HG02852 (cell line): ENCODE measurements around the gene OTOP3.
"Not testable (repeated sequence)": the region's sequence is repeated elsewhere in the genome, so short reads cannot be mapped to it uniquely, and the experiment has no call there.

Experiments
- ATAC-seq: cut with Tn5 transposase; IDR thresholded peaks from one replicate; pipeline ENCODE4 v1.9.1; 2021; ENCODE audit warnings: mild to moderate bottlenecking, moderate library complexity; ENCODE audit not compliant: unreplicated experiment

The OTOP3 gene

DNA sequence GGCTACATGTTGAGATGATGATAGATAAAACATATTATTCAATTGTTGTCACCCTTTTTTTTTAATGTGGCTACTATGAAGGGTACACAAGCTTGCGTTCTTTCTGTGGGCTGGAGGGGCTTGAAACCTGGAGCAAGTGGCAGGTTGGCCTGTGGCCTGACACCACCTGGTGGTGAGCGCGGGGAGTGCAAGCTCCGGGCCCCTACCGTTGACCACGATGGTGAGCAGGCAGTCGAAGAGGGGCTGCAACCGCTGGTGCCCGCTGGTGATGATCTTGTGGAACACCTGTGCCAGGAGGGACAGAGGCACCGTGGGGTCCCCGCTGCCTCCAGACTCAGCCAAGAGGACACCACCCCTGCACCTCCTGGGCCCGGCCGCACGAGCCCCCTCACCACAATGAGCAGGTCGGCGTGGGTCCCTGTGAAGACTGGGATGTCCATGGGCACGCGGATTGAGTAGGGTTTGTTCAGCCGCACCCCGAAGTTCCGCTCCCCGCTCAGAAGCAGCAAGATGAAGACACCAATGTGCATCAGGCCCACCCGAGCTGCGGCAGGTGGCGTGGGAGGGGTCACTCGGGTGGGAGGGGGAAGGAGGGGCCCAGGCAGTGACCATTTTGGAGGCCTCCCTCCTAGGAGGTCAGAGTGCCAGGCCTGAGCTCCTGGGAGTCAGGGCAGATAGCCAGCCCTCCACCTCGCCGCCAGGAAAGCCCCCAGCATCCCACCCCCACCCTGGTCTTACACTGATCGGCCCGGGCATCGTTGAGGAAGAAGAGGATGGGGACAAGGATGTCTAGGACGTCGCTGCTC is 22.4 kb downstream of the OTOP3 start:
- ATAC-seq = no peak

DNA sequence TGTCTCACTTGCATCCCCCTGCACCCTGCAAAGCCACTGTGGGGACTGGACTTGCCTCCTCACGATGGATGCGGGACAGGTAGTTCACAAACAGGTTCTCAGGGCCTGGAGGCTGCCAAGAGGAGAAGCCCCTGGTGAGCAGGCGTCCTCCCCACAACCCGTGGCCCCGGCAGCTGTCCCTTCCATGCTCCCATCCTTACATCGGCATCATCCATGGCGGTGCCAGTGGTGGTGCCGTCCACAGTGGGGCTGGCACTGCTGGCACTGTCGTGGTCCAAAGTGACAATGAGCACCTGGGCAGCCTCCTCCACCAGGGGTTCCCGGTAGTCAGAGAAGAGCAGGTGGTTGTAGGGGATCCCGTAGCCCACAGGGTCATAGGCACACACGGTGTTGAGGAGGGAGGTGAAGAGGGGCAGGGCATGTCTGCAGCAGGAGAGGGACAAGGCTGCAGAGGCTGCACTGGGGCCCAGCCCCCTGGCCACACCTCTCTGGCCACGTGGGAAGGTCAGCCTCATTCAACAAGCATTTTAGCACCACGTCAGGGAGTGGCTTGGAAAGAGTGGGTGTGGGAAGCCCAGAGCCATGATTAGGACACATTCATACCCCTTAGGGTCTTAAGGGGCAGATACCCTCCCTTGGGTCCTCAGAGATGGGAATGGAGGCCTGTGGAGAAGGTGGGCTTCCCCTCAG is 24.3 kb downstream of the OTOP3 start:
- ATAC-seq = no peak

DNA sequence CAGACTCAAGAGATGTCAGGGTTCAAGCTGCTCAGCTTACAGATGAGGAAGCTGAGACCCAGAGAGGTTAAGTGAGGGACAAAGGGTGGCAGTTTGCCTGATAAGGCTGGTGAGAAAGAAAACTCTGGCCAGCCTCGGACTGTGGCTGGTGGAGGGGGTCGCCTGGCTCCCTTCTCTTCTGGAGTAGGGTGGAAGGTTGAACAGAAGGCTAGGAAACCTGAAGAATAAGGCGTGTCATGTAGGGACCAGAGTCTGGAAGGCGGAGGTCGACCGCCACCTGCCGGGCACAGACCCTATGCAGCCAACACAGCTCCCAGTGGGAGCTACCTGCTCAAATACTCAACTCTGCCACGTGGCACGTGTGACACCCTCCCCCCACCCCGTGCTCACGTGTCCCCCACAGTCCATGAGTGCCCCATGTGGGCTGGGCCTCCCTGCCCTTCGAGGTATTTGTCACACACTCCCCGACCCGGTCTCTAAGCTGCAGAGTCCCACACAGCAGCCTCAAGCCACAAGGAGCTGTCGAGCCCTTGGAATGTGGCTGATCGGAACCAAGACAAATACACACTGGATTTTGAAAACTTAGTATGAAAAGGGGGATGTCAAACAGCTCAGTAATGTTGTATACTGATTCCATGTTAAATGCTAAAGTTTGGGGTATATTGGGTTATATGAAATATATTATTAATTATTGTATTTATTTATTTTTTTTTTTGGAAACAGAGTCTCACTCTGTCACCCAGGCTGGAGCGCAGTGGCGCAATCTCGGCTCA is 25.1 kb downstream of the OTOP3 start:
- no peak for ATAC-seq

DNA sequence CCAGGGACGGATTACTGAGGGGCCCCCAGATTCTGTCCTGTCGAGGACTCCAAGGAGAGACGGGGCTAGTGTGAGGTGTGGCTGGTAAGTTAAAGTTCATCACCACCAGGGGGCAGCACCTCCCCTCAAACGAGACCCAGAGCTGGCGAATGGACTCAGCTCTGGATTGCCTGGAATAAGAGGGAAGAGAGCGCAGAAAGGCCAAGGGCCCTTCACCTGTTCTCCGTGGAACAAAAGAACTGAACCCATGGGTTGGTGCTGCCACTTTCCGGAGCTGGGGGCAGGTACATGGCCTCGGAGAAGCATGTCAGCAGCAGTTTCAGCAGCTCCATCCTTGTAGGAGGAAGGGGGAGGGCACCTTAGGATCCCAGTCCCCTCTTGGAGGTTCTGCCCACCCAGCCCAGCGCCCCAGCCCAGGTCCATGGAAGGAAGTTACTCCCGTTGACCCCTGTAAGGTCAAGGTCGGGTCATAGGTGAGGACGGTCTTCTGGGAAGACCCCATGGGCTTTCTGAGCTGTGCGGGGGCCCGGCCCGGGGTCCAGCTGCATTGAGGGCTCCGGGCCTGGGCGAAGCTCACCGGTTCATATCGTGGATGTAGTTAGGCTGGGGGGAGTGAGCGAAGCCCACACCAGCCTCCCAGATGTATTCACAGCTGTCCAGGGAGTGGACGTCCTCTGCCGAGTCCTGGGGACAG is 26.1 kb downstream of the OTOP3 start:
- ATAC-seq = no peak

DNA sequence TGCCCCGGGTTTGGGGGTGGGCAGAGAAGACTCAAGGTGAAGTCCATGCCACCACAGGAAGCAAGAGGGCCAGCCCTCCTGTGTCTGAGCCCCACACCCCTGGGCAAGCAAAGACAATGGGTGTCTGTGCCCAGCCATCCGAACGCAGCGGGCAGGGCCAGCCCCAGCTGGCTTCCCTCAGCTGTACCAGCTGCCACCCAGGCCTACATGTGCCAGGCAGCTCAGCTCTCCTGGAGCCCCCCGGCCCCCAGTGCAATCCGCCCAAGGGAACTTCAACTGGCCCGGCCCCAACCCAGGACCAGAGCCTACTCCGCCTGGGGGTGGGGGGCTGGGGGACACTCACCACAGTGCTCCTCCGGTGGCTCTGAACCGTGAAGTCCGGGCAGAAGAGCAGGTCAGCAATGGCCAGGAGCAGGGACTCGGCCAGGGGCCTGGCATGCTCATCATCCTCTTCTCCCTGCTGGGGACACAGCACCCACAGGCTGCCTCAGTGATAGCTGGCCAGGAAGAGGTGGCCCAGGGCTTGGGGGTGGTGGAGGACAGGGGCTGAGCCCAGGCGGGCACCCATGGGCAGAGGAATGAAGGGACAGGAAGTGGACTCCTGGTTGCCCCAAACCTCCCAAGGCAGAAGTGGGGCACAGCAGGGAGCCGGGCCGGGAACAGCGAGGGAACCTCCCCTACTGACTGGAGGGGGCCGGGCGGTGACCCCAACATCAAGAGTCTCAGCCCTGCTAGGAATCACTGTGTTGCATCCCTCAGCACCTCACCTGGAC is 27.1 kb downstream of the OTOP3 start:
- ATAC-seq = no peak

DNA sequence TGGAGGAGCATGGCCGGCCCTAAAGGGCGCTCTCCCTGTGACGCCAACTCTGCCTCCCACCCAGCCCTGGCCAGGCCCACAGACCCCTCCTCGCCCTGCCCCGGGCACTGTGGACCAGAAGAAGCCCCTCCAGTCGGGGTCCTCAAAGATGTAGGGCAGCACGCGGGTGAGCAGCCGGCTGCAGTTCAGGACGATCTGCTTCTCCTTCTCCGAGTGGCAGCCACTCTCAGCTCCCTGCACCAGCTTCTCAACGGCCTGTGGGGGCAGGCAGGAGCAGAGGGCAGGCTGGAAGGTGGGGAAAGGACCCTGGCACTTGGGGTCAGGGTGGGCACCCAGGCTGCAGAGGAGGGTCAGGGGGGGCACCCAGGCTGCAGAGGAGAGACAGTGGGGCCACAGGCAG is 28.0 kb downstream of the OTOP3 start:
- no peak for ATAC-seq

DNA sequence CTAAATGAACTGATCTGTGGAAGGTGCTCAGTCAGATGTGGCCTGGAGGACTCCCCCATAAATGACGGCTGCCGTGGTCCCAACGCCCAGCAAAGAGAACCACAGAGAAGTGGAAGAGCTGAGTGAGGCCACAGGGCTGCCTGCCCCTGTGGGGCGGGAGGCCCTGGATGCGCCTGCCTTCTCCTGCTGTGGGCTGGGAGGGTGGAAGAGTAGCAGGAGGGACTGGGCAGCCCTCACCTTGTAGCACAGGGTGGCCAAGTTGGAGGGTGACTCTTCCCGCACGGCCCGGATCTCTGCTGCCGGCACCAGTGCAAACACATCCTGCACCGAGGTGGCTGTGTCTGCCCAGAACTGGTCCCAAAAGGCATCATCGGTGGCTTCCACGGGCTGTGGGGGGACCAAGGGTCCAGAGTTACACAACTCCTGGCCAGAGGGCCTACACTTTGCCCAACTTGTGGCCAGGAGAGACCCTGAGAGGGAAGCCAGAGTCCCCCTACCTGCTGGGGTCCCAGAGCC is 28.6 kb downstream of the OTOP3 start:
- no peak for ATAC-seq

DNA sequence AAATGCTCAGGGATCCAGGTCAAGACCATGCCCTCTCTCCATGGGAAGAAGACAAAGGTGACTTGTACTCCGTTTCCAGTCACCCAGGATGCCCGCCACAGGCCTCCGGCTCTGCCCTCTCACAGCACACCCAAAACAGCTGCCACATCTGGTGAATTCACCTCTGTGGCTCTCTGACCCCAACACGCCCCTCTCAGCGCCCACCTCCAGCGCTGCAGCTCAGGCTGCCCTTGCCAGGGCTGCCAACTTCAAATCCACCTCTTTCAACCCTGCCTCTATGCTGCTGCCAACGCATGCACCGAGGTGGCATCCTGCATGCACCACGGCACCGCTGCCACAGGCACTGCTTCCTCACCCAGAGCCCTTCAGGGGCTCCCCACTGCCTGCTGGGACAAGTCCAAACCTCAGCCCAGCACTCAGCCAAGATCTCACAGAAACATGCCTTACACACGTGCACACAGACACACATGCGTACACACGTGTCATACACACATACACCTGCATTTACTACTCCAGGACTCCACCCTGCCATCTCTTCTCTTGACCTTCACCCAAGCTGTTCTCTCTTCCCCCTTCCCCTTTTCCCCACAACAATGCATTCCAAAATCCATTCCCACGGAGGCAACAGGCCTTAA is 29.4 kb downstream of the OTOP3 start:
- no peak for ATAC-seq

DNA sequence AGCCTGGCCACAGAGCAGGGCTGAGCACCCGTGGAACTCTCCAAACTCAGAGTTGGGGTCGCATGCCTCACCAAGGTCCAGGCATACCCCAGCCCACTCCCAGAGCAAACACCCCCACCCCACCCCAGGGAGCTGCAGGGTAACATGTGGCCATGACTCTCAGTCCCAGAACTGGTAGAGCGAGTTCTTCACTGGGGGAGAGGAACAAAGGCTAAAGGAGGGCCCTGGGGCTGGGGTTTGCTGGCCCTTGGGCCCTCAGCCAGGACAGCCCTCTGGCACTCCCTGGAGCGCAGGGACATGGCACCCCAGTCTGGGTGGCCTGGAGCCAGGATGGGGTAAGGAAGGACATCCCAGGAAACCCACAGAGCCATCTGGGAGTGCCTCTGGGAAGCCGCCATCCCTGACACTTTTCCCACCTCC is 32.7 kb downstream of the OTOP3 start:
- no peak for ATAC-seq

DNA sequence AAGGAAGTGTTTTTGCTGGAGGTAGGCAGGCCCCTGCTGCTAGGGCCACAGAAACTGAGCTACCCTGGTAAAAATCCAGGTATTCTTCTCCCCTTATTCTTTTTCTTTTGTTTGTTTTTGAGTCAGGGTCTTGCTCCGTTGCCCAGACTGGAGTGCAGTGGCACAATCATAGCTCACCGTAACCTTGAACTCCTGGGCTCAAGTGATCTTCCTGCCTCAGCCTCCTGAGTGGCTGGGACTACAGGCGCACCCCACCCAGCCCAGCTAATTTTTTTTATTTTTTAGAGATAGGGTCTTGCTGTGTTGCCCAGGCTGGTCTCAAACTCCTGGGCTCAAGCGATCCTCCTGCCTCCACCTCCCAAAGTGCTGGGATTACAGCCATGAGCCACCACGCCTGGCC is 33.8 kb downstream of the OTOP3 start:
- ATAC-seq = not testable (repeated sequence)

DNA sequence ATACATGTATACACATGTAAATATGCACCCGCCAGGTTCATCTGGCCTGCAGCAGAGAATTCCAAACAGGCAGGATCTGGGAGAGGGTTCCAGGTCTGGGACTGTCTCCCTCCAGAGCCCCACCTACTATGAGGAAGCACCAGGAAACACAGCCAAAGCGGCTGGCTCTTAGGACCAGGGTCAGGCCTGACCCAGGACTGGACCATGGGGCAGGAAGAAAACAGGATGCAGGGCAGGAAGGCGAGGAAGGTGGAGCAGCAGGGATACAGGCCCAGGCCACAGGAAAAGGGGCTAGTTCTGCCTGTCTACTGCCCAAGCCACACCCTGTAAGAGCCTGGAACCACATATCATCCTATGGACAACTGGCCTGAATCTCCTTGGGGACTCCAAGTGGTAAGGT is 34.7 kb downstream of the OTOP3 start:
- no peak for ATAC-seq

DNA sequence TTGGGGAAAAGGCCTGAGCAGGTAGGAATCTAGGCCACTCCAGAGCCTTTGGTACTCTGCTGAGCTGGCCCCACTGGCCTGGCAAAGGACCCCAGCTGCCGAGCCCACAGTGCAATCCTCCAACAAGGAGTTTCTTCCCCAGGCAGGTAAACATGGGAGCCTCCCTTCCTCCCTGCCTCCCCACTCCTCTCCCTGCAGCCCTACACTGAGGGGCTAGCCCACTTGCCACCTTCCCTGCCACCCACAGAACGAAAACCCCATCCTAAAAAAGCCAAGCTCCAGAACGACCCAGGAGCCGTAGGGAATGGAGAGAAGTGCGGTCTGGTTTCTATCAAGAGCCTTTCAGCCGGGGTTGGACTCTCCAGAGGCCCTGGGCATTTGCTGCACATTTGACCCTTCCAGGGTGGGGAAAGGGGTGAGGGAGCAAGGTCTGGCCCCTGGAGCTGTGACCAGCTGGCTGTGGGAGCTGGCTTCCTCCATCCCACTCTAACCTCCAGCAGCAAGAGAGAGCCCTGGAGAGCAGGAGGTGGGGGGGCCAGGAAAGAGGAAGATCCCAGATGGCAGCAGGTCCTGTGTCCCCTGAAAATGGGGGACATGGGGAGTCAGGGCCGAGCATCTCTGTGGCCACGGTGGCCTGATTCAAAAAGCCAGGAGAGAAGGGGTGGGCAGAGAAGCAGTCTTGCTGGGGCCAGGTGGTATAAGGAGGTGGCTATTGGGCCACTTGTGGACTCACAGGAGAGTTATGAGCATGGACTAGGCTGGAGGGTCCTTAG is 35.6 kb downstream of the OTOP3 start:
- no peak for ATAC-seq

DNA sequence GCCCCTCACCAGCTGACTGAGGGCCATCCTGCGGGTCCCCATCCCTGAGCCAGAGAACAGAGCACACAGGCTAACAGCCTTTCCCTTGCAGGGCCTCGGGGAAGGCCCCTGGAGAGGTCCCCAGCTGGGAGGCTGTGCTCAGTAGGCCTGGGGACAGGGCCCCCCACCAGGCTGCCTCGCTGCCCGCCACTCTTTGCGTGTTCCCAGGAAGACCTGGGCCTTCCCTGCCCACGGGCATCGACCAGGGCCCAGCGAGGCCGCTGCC is 36.1 kb downstream of the OTOP3 start:
- no peak for ATAC-seq

DNA sequence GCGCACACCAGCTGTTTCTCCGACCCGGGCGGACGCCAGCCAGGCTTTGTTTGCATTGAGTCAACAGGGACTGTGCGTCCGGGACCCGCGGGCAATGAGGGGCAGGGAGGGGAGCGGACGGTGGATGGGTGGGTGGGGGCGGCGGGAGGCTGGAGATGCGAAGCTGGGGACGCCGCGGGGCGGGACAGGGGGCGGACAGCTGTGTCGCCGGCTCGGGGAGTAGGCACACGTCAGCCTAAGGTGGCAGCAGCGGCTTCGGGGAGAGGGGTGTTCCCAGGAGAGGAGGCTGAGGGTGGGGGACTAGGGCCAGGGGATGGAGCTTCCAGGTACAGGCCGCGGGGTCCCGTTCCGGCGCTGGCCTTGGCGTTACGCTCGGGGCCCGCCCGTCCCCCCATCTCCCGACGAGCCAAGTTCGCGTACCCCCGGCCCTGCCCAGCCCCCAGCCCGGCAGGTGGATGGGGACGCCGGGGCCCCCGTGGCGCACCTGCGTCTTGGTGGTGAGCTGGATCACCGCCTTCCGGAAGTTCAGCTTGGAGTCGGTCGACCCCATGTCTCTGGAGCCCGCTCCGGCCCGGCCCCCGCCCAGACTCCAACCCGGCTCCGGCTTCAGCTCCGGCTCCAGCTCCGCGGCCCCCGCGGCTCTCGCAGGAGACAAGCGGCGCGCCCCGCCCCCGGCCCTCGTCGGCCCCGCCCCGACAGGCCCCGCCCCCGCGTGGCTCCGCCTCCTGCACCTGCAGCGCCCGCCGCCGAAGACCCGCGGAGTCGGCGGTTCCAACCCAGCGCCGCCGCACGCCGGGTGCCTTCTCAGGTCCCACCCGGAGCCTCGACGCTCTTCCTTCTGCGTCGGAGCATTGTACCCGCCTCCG is 36.6 kb downstream of the OTOP3 start, which contains the start of gene HID1:
TSS of gene HID1 (minus strand) at position 653 of the 866 bp plus-strand sequence. CDS start at position 550, 103 bp downstream.
- no peak for ATAC-seq

DNA sequence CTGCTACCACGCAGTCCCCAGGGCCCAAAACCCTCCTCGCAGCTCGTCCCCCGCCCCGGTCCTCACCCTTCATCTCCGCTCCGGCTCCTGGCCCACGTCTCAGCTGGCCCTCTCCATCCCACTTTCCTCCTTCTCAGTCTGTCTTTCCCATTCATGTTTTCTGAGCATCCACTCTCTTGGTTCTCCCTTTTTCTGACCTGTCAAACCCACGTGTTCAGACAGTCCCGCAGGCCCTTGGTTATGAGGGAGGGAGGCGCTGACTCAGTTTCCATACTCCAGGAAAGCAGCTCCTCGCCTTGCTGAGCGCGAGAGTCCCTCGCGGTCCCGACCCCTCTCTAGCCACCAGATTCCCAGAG is 37.3 kb downstream of the OTOP3 start:
- ATAC-seq = no peak

DNA sequence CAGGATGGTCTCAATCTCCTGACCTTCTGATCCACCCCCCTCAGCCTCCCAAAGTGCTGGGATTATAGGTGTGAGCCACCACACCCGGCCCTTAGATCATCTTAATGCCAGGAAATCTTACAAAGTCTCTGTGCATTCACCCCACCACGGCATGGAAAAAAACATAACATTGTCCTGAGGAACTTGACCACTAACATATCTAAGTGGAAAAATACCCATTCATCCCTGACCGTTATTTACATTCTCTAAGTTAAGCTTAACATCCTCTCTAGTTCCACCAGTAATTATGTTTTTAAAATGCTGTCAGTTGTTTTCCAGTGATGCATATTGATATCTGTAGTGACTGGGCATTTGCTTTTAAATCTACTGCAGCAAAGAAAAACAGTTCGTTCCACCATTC is 40.2 kb downstream of the OTOP3 start:
- no peak for ATAC-seq

DNA sequence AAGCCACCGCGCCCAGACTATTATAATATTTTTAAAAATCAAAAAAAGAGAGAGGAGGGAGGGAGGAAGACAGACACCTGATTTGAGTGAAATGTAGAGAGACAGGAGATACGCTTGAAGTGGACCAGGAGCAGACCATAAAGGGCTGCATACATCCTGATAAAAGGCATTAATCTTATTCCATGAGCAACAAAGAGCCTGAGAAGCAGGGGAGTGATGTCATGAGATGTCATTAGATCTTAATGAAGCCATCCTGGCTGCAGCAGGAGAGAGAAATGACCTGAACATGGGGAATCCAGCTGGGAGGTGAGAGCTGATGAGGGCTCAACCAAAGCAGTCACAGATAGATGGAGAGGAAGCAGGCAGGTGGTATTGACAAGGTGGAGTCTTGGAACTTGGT is 42.1 kb downstream of the OTOP3 start:
- no peak for ATAC-seq

DNA sequence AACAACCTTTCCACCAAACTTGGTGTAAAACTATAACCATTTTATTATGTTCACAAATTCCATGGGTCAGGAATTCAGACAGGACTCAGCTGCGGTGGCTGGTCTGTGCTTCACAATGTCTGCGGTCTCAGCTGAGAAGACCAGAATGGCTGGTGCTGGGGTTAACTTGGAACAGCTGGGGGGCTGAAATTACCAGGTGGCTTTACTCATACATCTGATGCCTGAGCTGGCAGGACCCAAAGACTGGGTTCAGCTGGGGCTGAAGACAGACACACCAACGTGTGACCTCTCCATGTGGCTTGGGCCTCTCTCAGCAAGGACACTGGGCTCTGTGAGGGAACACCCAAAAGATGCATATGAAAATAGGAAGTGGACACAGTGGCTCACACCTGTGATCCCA is 42.5 kb downstream of the OTOP3 start:
- no peak for ATAC-seq
